ENCODE measurements around the gene COX14.
"Not testable (repeated sequence)": the region's sequence is repeated elsewhere in the genome, so short reads cannot be mapped to it uniquely, and the experiment has no call there.

The COX14 gene

DNA sequence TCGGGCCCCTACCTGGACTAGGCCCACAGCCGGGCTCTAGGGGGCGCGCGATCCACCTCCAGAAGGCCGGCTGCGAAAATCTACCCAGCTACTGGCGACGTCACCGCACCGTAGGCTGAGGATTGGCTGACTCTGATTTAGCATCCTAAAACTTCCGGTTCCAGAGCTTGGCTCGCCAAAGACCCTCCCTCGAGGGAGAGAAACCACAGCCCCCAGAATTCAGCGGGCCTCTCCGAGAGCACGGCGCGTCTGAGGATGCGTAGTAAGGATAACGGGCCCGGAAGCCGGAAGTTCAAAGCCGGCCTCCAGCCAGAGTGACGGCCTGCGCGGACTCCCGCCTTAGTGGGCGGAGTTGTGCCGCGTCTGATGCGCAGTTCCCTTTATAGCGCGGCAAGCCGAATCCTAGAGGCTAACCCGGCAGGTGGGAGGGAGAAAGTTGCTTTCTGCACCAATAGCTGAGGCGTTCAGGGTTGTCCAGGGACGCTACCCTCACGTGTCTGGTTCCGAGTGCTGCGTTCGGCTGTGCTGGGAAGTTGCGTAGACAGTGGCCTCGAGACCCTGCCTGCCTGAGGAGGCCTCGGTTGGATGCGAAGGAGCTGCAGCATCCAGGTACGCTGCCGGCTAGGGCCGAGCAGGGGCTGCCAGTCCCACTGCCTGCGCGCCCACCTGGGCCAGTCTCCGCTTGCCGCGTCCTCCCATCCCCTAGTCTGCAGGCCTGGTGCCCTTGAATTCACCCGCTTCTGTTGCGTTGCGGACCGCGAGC is at the start of gene COX14:
Gene COX14, plus strand, starts transcription at position 544 of the 763 bp plus-strand sequence. CDS start 7,808 bp downstream, outside the sequence.
- in situ Hi-C loops (cut with HindIII; ENCODE audit: low sequenced_read_pairs) = no loop called here

DNA sequence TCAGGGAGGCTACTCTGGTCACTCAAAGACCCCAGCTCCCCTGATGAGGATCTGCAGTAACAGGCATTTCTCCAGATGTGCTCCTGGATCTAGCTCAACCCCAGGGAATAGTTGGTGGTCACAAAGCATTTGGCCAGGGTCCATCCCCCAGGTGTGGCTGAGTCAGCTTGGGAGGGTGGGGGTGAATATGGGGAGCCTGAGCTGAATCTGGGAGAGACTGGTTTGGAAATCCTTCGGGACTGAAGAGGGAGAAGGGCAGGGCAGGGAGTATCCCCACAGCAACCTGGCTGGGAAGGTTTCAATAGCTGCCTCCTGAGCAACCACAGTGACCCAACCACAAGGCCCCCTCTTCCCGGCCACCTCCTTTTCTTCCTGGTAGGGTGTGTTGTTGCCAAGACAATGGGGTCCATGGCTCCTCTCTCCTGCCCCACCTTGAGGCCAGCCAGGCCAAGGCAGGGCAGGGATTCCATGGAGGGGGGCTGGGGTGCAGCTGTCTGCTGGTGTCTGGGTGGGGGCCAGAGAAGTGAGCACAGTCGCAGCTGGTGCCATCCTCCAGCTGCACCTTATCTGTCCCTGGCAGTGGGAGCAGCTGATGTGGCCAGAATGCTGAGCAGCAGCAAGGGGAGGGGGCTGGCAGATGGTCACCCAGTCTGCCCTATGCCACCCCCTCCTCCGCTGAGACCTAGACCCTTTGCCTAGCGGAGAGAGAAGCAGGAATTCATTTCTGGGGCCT is 49.1 kb upstream of the COX14 start:
- in situ Hi-C loops (cut with HindIII; ENCODE audit: low sequenced_read_pairs) = loop anchor here (10.0 kb wide), 1 partner anchor 198 kb away; no protein-coding TSS in a partner anchor

- in situ Hi-C loops (cut with HindIII; ENCODE audit: low sequenced_read_pairs) = loop anchor here (5.0 to 10.0 kb wide), 4 partner anchors 36 to 201 kb away; partner anchors contain the start of gene GPD1
Observed at GRCh38 chr12:50065726-50066310, 46.2 kb upstream of the COX14 start.

DNA sequence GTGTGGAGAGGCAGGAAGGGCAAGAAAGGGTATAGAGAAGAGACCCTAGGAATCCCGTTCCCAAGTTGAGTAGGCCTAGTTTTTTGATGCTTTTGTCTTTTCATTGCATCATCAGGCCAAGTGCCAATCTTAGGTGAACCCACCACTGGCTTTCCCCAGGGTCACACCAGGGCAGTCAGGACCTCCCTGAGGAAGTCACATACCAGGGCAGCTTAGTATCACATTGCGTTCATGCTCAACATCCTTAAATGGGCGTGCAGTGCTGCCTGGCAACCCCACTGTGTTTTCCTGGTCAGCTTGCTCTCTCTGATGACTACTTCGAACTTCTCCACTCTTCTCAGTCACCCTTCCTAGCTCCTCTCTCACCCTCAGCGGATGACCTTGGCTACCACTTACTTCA is 45.6 kb upstream of the COX14 start:
- in situ Hi-C loops (cut with HindIII; ENCODE audit: low sequenced_read_pairs) = loop anchor here (5.0 to 10.0 kb wide), 4 partner anchors 36 to 202 kb away; partner anchors contain the start of gene GPD1

DNA sequence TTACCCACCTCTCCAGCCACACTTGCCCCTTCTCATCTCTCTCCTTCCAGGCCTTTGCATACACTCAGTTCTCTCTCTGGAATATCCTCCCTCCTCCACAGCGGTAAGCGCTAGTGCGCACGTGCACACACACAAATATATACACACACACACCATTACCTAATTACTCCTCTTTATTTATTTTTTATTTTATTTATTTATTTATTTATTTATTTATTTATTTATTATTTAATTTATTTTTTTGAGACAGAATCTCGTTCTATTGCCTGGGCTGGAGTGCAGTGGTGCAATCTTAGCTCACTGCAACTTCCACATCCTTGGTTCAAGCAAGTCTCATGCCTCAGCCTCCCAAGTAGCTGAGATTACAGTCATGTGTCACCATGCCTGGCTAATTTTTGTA is 43.0 kb upstream of the COX14 start:
- in situ Hi-C loops (cut with HindIII; ENCODE audit: low sequenced_read_pairs) = loop anchor here (5.0 to 10.0 kb wide), 4 partner anchors 33 to 204 kb away; partner anchors contain the start of gene GPD1

- in situ Hi-C loops (cut with HindIII; ENCODE audit: low sequenced_read_pairs) = loop anchor here (5.0 to 10.0 kb wide), 4 partner anchors 33 to 205 kb away; partner anchors contain the start of gene GPD1
Observed at GRCh38 chr12:50069539-50069938, 42.5 kb upstream of the COX14 start.

GRCh38 chr12:50070314-50071060 is 41.5 kb upstream of the COX14 start:
- in situ Hi-C loops (cut with HindIII; ENCODE audit: low sequenced_read_pairs) = no loop called here

- in situ Hi-C loops (cut with HindIII; ENCODE audit: low sequenced_read_pairs) = no loop called here
Observed at GRCh38 chr12:50072198-50072907, 39.7 kb upstream of the COX14 start.

DNA sequence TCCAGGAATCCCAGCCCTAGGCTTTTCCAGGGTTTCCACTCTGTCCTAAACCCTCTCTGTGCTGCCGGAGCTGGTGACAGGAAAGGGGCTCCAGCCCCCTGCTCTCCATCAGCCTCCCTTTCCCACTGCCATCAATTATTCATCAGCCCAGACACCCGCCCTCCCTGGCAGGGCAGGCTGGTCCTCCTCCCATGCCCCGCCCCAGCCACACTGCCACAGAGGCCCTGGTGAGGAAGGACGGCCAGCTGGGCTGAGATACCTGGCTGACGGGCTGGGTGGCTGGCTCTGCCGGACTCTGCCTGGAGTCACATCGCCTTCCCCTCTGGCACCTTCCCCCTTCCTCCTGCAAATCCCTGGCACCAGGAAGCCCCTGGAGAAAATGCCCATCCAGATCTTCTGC is 38.8 kb upstream of the COX14 start:
- in situ Hi-C loops (cut with HindIII; ENCODE audit: low sequenced_read_pairs) = no loop called here

DNA sequence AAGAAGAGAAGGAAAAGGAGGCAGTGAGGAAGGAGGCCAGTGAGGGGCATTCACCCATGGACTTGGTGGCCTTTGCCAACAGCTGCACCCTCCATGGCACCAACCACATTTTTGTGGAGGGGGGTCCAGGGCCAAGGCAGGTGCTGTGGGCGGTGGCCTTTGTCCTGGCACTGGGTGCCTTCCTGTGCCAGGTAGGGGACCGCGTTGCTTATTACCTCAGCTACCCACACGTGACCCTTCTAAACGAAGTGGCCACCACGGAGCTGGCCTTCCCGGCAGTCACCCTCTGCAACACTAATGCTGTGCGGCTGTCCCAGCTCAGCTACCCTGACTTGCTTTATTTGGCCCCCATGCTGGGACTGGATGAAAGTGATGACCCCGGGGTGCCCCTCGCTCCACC is 38.3 kb upstream of the COX14 start:
- in situ Hi-C loops (cut with HindIII; ENCODE audit: low sequenced_read_pairs) = no loop called here

- in situ Hi-C loops (cut with HindIII; ENCODE audit: low sequenced_read_pairs) = no loop called here
Observed at GRCh38 chr12:50074936-50075807, 36.9 kb upstream of the COX14 start.

DNA sequence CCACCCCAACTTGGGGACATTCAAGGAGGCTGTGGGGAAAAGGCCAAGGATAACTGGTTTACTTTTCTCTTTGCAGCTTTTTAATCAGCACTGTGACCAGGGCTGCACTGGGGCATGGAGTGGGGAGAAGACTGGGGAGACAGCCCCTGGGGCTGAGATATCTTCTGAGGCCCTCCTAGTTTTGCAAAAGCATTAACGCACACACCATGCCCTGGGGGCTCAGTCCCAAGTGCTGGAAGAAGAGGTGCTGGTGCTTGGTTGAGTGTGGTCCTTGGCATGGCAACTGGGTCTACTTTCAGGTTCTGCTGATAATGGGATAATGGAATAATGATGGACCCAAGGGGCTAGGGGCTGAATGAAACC is 36.2 kb upstream of the COX14 start:
- in situ Hi-C loops (cut with HindIII; ENCODE audit: low sequenced_read_pairs) = no loop called here

DNA sequence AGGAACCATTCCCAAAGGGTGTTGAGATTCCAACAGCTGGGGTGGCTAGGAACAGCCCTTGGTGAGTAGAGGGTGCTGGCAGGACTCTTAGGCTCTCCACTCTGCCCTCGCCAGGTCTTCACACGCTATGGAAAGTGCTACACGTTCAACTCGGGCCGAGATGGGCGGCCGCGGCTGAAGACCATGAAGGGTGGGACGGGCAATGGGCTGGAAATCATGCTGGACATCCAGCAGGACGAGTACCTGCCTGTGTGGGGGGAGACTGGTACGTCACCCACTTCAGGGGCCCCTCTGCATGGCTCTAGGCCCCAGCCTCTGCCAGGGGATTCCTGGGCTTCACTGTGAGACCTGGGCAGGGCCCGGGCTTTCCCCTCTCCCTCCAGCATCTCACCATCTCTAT is 34.9 kb upstream of the COX14 start:
- in situ Hi-C loops (cut with HindIII; ENCODE audit: low sequenced_read_pairs) = no loop called here

DNA sequence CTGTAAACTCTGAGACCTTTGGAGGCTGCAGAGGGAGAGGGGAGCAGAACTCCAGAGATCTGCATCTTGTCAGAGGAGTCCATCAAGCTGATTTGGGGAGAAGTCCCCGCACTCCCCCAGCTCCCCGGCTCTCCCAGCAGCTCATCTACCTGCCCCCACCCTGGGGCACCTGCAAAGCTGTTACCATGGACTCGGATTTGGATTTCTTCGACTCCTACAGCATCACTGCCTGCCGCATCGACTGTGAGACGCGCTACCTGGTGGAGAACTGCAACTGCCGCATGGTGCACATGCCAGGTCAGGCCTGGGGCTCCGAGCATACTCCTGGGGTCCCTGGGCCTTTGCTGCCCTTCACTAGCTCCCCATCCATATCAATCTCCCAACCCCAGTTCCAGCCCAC is 33.8 kb upstream of the COX14 start:
- in situ Hi-C loops (cut with HindIII; ENCODE audit: low sequenced_read_pairs) = no loop called here

DNA sequence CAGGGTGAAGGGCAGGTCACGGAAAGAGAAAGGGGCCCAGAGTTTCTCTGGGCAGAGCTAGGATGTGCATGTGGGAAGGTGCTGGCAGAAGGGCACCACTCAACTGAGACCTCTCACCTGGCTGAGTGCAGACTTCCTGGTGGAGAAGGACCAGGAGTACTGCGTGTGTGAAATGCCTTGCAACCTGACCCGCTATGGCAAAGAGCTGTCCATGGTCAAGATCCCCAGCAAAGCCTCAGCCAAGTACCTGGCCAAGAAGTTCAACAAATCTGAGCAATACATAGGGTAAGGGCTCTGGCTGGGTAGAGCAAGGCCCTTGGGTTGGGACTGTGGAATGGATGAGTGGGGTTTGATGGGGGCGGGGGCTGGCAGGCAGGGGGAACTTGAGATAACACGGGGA is 32.3 kb upstream of the COX14 start:
- in situ Hi-C loops (cut with HindIII; ENCODE audit: low sequenced_read_pairs) = no loop called here

DNA sequence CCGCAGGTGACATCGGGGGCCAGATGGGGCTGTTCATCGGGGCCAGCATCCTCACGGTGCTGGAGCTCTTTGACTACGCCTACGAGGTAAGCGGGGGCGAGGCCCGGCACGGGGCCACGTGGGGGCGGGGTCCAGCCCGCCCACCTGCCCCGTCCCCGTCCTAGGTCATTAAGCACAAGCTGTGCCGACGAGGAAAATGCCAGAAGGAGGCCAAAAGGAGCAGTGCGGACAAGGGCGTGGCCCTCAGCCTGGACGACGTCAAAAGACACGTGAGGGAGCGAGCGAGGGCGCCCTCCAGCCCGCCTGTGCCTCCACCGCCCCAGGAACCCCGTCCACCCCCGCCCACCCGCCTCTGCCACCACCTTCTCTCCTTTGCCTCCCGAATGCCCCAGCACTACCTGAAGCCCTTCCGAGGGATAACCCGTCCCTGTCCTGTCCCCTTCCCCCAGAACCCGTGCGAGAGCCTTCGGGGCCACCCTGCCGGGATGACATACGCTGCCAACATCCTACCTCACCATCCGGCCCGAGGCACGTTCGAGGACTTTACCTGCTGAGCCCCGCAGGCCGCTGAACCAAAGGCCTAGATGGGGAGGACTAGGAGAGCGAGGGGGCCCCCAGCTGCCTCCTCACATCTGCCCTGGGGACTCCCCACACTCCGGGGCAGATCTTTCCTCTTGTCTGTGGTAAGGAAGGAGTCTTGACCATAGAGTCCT is 30.8 kb upstream of the COX14 start:
- in situ Hi-C loops (cut with HindIII; ENCODE audit: low sequenced_read_pairs) = no loop called here

- in situ Hi-C loops (cut with HindIII; ENCODE audit: low sequenced_read_pairs) = no loop called here
Observed at GRCh38 chr12:50082644-50083043, 29.4 kb upstream of the COX14 start.

GRCh38 chr12:50083301-50083700 is 28.7 kb upstream of the COX14 start:
- in situ Hi-C loops (cut with HindIII; ENCODE audit: low sequenced_read_pairs) = no loop called here

DNA sequence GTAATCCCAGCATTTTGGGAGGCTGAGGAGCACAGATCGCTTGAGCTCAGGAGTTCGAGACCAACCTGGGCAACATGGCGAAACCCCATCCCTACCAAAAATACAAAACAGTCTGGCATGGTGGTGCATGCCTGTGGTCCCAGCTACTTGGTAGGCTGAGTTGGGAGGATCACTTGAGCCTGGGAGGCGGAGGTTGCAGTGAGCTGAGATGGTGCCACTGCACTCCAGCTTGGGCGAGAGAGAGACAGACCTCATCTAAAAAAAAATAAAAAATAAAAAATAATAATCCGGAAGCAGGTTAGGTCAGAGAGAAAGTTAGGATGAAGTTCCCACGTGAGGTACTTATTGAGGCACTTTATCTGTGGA is 27.6 kb upstream of the COX14 start:
- in situ Hi-C loops (cut with HindIII; ENCODE audit: low sequenced_read_pairs) = not testable (repeated sequence)
